WERI-Rb-1 (cell line): ENCODE data around the gene RAB26.

Source experiments
- DNase-seq: peaks from one replicate; pipeline ENCODE4 v3.0.0-alpha.2; 2020
- H3K27ac ChIP-seq: fragments of 250-450 bp; sonication (Bioruptor Pico); 2 replicates; pipeline ENCODE4 v1.5.1; 2020; ENCODE audit warnings: mild to moderate bottlenecking, moderate library complexity
- H3K27me3 ChIP-seq: fragments of 250-450 bp; sonication (Bioruptor Pico); 2 replicates; pipeline ENCODE4 v1.5.1; 2021; ENCODE audit warnings: mild to moderate bottlenecking, low read depth, moderate library complexity; ENCODE audit not compliant: insufficient read depth, severe bottlenecking
- H3K36me3 ChIP-seq: fragments of 250-450 bp; sonication (Bioruptor Pico); 2 replicates; pipeline ENCODE4 v1.5.1; 2020; ENCODE audit warnings: mild to moderate bottlenecking, moderate library complexity
- H3K4me3 ChIP-seq: 2 replicates; pipeline ENCODE4 v1.5.1; 2011; ENCODE audit warnings: low read depth, mild to moderate bottlenecking, control low read depth, low read length
- H3K9me3 ChIP-seq: fragments of 250-450 bp; sonication (Bioruptor Pico); 2 replicates; pipeline ENCODE4 v1.5.1; 2021; ENCODE audit warnings: mild to moderate bottlenecking, moderate library complexity; ENCODE audit not compliant: severe bottlenecking
- TF ChIP-seq, protein P1 (sequence below): IDR thresholded peaks from 2 replicates; pipeline ENCODE4 v1.5.1; 2011; ENCODE audit warnings: low read depth, mild to moderate bottlenecking, control low read depth, inconsistent platforms, low read length

RAB26 gene

GRCh38 chr16:2181952-2182351, 33.5 kb downstream of the RAB26 start:
- no peak overlapping the region for H3K27ac ChIP-seq
- peaks cover 63% of the 10 kb centered on the region for H3K36me3 ChIP-seq
- TF ChIP-seq, protein P1, sequence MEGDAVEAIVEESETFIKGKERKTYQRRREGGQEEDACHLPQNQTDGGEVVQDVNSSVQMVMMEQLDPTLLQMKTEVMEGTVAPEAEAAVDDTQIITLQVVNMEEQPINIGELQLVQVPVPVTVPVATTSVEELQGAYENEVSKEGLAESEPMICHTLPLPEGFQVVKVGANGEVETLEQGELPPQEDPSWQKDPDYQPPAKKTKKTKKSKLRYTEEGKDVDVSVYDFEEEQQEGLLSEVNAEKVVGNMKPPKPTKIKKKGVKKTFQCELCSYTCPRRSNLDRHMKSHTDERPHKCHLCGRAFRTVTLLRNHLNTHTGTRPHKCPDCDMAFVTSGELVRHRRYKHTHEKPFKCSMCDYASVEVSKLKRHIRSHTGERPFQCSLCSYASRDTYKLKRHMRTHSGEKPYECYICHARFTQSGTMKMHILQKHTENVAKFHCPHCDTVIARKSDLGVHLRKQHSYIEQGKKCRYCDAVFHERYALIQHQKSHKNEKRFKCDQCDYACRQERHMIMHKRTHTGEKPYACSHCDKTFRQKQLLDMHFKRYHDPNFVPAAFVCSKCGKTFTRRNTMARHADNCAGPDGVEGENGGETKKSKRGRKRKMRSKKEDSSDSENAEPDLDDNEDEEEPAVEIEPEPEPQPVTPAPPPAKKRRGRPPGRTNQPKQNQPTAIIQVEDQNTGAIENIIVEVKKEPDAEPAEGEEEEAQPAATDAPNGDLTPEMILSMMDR: no peak
- no peaks in the 10 kb centered on the region for H3K9me3 ChIP-seq
- no peaks in the 10 kb centered on the region for H3K27me3 ChIP-seq
- no peak for DNase-seq
- H3K4me3 ChIP-seq: no peak overlapping the region

GRCh38 chr16:2183671-2184070, 35.2 kb downstream of the RAB26 start:
- Histone ChIP-seq H3K27me3 (no peaks in the 10 kb centered on the region), H3K4me3 (no peak overlapping the region), H3K36me3 (peaks cover 55% of the 10 kb centered on the region), H3K9me3 (no peaks in the 10 kb centered on the region), H3K27ac (no peak overlapping the region)
- TF ChIP-seq, protein P1: no peak
- DNase-seq: no peak

GRCh38 chr16:2184346-2184745, 35.9 kb downstream of the RAB26 start:
- no peak overlapping the region for H3K27ac ChIP-seq
- no peaks in the 10 kb centered on the region for H3K27me3 ChIP-seq
- H3K4me3 ChIP-seq: no peak overlapping the region
- peaks cover 60% of the 10 kb centered on the region for H3K36me3 ChIP-seq
- no peak for DNase-seq
- TF ChIP-seq, protein P1: no peak
- H3K9me3 ChIP-seq: no peaks in the 10 kb centered on the region

GRCh38 chr16:2184962-2185361, 36.5 kb downstream of the RAB26 start:
- DNase-seq: no peak
- Histone ChIP-seq H3K4me3 (no peak overlapping the region), H3K27me3 (no peaks in the 10 kb centered on the region), H3K9me3 (no peaks in the 10 kb centered on the region), H3K27ac (no peak overlapping the region), H3K36me3 (peaks cover 59% of the 10 kb centered on the region)
- TF ChIP-seq, protein P1: no peak

DNA sequence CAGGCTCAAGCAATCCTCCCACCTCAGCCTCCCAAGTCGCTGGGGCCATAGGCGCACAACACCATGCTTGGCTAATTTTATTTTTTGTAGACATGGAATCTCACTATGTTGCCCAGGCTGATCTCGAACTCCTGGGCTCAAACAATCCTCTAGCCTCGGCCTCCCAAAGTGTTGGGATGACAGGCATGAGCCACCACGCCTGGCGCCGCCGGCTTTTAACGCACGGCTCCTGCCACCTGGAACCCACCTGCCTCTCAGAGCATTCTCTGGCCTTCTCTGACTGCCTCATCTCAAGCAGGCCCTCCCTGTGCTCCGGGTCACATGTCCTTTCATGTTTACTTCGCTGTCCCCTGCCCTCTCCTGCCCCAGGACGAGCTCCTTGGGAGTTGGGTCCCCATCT, 37.6 kb downstream of the RAB26 start:
- peaks cover 51% of the 10 kb centered on the region for H3K36me3 ChIP-seq
- no peak overlapping the region for H3K4me3 ChIP-seq
- no peaks in the 10 kb centered on the region for H3K27me3 ChIP-seq
- no peak overlapping the region for H3K27ac ChIP-seq
- no peaks in the 10 kb centered on the region for H3K9me3 ChIP-seq
- TF ChIP-seq, protein P1: no peak
- DNase-seq: no peak

- H3K27me3 ChIP-seq: no peaks in the 10 kb centered on the region
- H3K27ac ChIP-seq: no peak overlapping the region
- no peaks in the 10 kb centered on the region for H3K9me3 ChIP-seq
- no peak for DNase-seq
- TF ChIP-seq, protein P1: no peak
- H3K4me3 ChIP-seq: no peak overlapping the region
- H3K36me3 ChIP-seq: peaks cover 48% of the 10 kb centered on the region
Measured at GRCh38 chr16:2186505-2186904, 38.1 kb downstream of the RAB26 start.
